ENCODE data around the gene FXYD3. TPM values are rescaled to one million over a fixed set of nuclear protein-coding genes. Genes with fewer than 3 reads are reported as not detected.
A peak's percentile ranks its signal among the peaks of the same experiment; 100 is the strongest.

FXYD3 gene
- total RNA-seq, 2 experiments from 2014 or later, result not detected

GRCh38 chr19:35164418-35164817 is 48.8 kb downstream of the FXYD3 start:
- H3K36me3 Mint-ChIP-seq (ENCODE audit: low read depth), result peaks cover 88% of the 10 kb centered on the region
- H3K9me3 Mint-ChIP-seq, result peaks cover 43% of the 10 kb centered on the region
- H3K4me1 Mint-ChIP-seq (ENCODE audit: low read depth), result peaks cover 55% of the 10 kb centered on the region
- CTCF ChIA-PET, result no interaction called here
- H3K27me3 Mint-ChIP-seq (ENCODE audit: low read depth), result no peaks in the 10 kb centered on the region
- H3K27ac Mint-ChIP-seq, result no peak overlapping the region
- intact Hi-C loops (cut with micrococcal nuclease), result no loop called here
- no peak overlapping the region for H3K4me3 Mint-ChIP-seq
- DNase-seq, result no peak

- CTCF ChIA-PET, result no interaction called here
- peak; percentile 2 for DNase-seq
- intact Hi-C loops (cut with micrococcal nuclease), result no loop called here
- H3K27ac Mint-ChIP-seq, result peak overlapping the region; percentile 50
- peaks cover 57% of the 10 kb centered on the region for H3K4me1 Mint-ChIP-seq (ENCODE audit: low read depth)
- no peak overlapping the region for H3K4me3 Mint-ChIP-seq
- H3K9me3 Mint-ChIP-seq, result peaks cover 43% of the 10 kb centered on the region
- peaks cover 84% of the 10 kb centered on the region for H3K36me3 Mint-ChIP-seq (ENCODE audit: low read depth)
- H3K27me3 Mint-ChIP-seq (ENCODE audit: low read depth), result no peaks in the 10 kb centered on the region
Measured at GRCh38 chr19:35165200-35166058, 49.8 kb downstream of the FXYD3 start.

GRCh38 chr19:35166100-35167063 is 50.8 kb downstream of the FXYD3 start:
- no peaks in the 10 kb centered on the region for H3K27me3 Mint-ChIP-seq (ENCODE audit: low read depth)
- no peak overlapping the region for H3K4me3 Mint-ChIP-seq
- H3K27ac Mint-ChIP-seq, result peak overlapping the region; percentile 80
- H3K36me3 Mint-ChIP-seq (ENCODE audit: low read depth), result peaks cover 78% of the 10 kb centered on the region
- DNase-seq, result peak; percentile 26
- peaks cover 52% of the 10 kb centered on the region for H3K4me1 Mint-ChIP-seq (ENCODE audit: low read depth)
- CTCF ChIA-PET, result interaction anchor here (0.6 kb wide), 1 partner anchor 21 kb away, joined by 4 read pairs; no protein-coding TSS in a partner anchor
- peaks cover 41% of the 10 kb centered on the region for H3K9me3 Mint-ChIP-seq
- intact Hi-C loops (cut with micrococcal nuclease), result no loop called here

- Mint-ChIP-seq H3K9me3 (peaks cover 35% of the 10 kb centered on the region), H3K36me3 (ENCODE audit: low read depth) (peaks cover 75% of the 10 kb centered on the region), H3K27me3 (ENCODE audit: low read depth) (no peaks in the 10 kb centered on the region), H3K4me3 (no peak overlapping the region), H3K27ac (peak overlapping the region; percentile 80), H3K4me1 (ENCODE audit: low read depth) (peaks cover 49% of the 10 kb centered on the region)
- DNase-seq, result no peak
- CTCF ChIA-PET, result interaction anchor here (0.6 to 1.4 kb wide), 3 partner anchors 15 to 494 kb away, joined by 3 to 5 read pairs (median 3); partner anchors contain the start of gene ZNF792
- intact Hi-C loops (cut with micrococcal nuclease), result no loop called here
Measured at GRCh38 chr19:35167251-35168119, 51.9 kb downstream of the FXYD3 start.

DNA sequence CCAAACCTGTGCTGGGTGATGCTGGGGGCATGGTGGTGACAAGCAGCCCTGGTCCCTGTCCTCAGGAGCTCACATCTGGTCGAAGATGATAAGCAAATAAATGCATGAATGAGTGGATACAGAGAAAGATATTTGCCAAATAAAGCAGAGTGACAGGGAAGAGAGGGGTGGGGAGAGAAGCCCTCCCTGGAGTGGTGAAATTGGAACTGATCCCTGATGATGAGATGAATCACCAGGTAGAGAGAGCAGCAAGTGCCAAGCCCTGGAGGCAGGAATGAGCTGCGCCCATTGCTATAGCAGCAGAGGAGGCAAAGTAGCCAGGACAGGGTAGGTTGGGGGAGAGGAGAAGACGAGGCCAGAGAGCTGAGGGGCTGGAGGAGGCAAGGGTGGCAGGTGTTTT is 52.6 kb downstream of the FXYD3 start:
- CTCF ChIA-PET, result interaction anchor here (0.6 to 1.4 kb wide), 3 partner anchors 14 to 204 kb away, joined by 3 to 7 read pairs (median 3); partner anchors contain the start of gene ZNF792
- Mint-ChIP-seq H3K4me1 (ENCODE audit: low read depth) (peaks cover 49% of the 10 kb centered on the region), H3K36me3 (ENCODE audit: low read depth) (peaks cover 74% of the 10 kb centered on the region), H3K4me3 (no peak overlapping the region), H3K9me3 (peaks cover 32% of the 10 kb centered on the region), H3K27me3 (ENCODE audit: low read depth) (no peaks in the 10 kb centered on the region), H3K27ac (peak overlapping the region; percentile 80)
- intact Hi-C loops (cut with micrococcal nuclease), result no loop called here
- DNase-seq, result no peak

GRCh38 chr19:35169221-35169995 is 53.8 kb downstream of the FXYD3 start:
- H3K36me3 Mint-ChIP-seq (ENCODE audit: low read depth), result peaks cover 62% of the 10 kb centered on the region
- no peak for DNase-seq
- H3K4me1 Mint-ChIP-seq (ENCODE audit: low read depth), result peaks cover 49% of the 10 kb centered on the region
- intact Hi-C loops (cut with micrococcal nuclease), result no loop called here
- CTCF ChIA-PET, result no interaction called here
- H3K27me3 Mint-ChIP-seq (ENCODE audit: low read depth), result no peaks in the 10 kb centered on the region
- H3K27ac Mint-ChIP-seq, result peak overlapping the region; percentile 80
- peaks cover 22% of the 10 kb centered on the region for H3K9me3 Mint-ChIP-seq
- no peak overlapping the region for H3K4me3 Mint-ChIP-seq

- CTCF ChIA-PET, result no interaction called here
- intact Hi-C loops (cut with micrococcal nuclease), result loop anchor here (2.0 kb wide), 1 partner anchor 16 kb away; the partner anchor contains the start of gene FXYD5
- no peaks in the 10 kb centered on the region for H3K27me3 Mint-ChIP-seq (ENCODE audit: low read depth)
- H3K9me3 Mint-ChIP-seq, result peaks cover 13% of the 10 kb centered on the region
- H3K36me3 Mint-ChIP-seq (ENCODE audit: low read depth), result peaks cover 51% of the 10 kb centered on the region
- H3K4me1 Mint-ChIP-seq (ENCODE audit: low read depth), result peaks cover 50% of the 10 kb centered on the region
- DNase-seq, result no peak
- H3K27ac Mint-ChIP-seq, result peak overlapping the region; percentile 80
- H3K4me3 Mint-ChIP-seq, result no peak overlapping the region
Measured at GRCh38 chr19:35170359-35171061, 54.9 kb downstream of the FXYD3 start.

- H3K36me3 Mint-ChIP-seq (ENCODE audit: low read depth), result peaks cover 39% of the 10 kb centered on the region
Measured at GRCh38 chr19:35171730-35172129, 56.1 kb downstream of the FXYD3 start.

More at GRCh38 chr19:35171730-35172129, 56.1 kb downstream of the FXYD3 start:
- H3K27ac Mint-ChIP-seq, result peak overlapping the region; percentile 77
- intact Hi-C loops (cut with micrococcal nuclease), result loop anchor here (2.0 kb wide), 1 partner anchor 17 kb away; the partner anchor contains the start of gene FXYD5
- CTCF ChIA-PET, result interaction anchor here (0.8 to 1.2 kb wide), 3 partner anchors 9 to 30 kb away, joined by 3 to 4 read pairs (median 3); partner anchors contain the start of gene FXYD5
- H3K4me1 Mint-ChIP-seq (ENCODE audit: low read depth), result peaks cover 43% of the 10 kb centered on the region
- H3K4me3 Mint-ChIP-seq, result no peak overlapping the region
- DNase-seq, result no peak
- peaks cover under 1% of the 10 kb centered on the region for H3K9me3 Mint-ChIP-seq
- H3K27me3 Mint-ChIP-seq (ENCODE audit: low read depth), result no peaks in the 10 kb centered on the region

Measured in activated naive CD4-positive, alpha-beta T cell treated with anti-CD3 and anti-CD28 coated beads for 36 hours (primary cell).